GM21737 (cell line): Measurements from ENCODE around the gene TMEM150C.

Source experiments
- ATAC-seq: cut with Tn5 transposase; IDR thresholded peaks from one replicate; pipeline ENCODE4 v1.9.1; 2021; ENCODE audit warnings: mild to moderate bottlenecking, moderate library complexity; ENCODE audit not compliant: unreplicated experiment

Gene TMEM150C

DNA sequence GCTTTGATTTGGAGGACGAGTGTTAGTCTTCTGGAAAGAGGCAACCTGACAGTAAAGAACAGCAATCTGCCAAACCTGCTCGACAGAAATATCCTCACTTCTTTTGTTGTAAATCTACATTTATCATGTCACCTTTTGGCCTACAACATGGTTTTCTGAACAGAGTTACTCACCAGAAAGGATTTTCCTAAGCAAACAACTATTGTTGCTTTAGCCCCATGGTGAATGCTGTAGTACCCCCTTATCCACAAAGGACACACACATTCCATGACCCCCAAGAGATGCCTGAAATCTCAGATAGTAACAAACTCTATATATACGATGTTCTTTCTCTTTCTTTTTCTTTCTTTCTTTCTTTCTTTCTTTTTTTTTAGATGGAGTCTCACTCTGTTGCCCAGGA is 42.7 kb downstream of the TMEM150C start:
- ATAC-seq, result no peak

GRCh38 chr4:82517043-82517442 is 44.7 kb downstream of the TMEM150C start:
- no peak for ATAC-seq

DNA sequence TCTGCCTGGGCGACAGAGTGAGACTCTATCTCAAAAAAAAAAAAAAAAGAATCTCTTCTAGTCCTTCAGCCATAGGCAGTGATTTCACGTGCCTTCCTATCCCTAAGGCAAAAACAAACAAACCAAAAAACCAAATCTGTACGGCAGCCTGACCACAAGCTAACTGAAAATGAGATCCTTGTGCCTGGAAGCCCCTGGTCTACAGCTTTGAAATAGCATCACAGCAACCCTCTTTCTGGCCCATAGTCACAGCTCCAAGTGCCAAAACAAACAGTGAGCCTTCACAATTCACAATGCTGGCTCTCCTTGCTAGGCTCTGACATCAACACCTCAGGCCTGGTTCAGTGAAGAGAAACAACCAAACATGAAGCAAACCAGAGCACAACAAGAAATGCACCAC is 46.1 kb downstream of the TMEM150C start:
- ATAC-seq, result no peak

DNA sequence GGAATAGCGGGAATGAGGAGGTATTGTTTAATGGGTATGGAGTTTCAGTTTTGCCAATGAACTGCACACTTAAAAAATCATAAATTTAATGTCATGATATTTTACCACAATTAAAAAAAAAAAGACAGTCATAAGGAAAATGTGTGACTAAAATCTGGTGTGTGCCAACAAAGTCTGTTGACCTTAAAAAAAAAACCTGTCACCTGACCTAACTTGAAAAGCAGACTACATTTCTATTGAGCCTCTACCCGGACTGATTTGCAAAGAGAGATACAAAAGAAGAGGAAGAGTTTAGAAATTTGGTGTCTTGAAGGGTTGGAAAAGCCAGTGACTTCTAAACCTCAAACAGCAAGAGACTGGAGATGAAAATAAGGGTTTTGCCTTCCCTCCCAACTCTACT is 48.4 kb downstream of the TMEM150C start:
- ATAC-seq, result no peak

GRCh38 chr4:82510216-82510615 is 51.6 kb downstream of the TMEM150C start:
- no peak for ATAC-seq

GRCh38 chr4:82508806-82509428 is 52.9 kb downstream of the TMEM150C start:
- no peak for ATAC-seq

- ATAC-seq, result no peak
Observed at GRCh38 chr4:82508011-82508410, 53.8 kb downstream of the TMEM150C start.

DNA sequence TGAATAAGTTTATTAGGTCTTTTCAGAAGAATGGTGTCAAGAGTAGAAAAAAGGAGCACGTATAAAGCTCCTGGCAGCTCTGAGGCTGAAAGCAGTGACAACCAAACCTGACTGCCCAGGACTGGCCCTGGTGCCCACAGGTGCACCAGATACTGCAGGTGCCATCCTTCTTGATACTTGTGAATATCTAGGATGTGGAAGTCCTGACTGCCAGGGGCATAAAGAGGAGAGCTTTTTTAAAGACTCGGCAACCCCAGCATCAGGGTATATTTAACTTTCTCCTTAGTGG is 60.7 kb downstream of the TMEM150C start:
- ATAC-seq, result no peak

DNA sequence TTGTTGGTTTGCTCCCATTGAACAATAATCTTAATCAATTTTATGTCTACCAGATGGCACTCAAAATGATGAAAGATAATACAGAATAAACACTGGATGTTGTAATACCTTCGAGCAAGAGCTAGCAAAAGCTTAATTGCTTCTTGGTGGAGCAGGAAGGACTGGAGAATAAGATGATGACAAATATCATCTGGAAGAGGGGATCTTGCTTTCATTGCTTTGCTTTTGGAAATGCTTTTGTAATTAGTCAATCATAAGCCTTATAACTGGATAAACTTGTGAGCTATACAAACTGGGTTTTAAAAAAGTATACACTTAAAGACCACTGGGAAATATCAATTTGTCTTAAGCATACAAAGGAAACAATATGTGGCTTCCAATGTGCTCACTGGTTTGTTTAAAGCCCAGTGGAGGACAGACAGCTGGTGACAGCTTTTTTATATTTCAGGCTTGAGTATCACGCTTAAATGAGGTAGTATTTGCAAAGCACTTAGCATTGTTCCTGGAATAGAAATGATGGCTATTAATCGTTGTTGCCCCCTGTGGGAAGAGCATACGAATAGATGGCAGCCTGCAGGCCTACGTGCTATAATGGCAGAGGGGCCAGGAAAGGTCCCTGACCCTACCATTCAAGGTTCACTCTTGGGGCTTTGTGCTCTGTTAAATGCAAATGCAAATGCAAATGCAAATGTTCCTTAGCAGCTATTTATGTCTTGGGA is 61.2 kb downstream of the TMEM150C start:
- ATAC-seq, result no peak

- ATAC-seq, result no peak
Observed at GRCh38 chr4:82499738-82500434, 61.9 kb downstream of the TMEM150C start.

DNA sequence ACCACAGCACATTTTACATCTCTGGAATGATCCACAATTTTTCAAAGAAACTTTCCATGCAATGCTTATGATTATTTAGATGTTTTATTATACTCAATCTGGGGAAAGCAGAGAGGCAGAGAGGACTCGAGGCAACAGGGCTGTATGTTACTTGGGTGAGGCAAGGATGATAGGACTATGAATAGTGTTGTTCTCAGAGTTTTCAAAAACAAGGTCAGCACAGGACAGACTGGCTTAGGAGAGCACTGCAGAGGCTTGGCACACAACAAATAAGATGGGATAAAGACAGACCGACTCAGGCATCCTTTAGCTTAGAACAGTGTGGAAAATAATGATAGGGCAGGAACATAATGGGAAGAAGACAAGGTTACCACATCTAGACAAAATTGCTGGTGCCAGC is 65.4 kb downstream of the TMEM150C start:
- no peak for ATAC-seq

DNA sequence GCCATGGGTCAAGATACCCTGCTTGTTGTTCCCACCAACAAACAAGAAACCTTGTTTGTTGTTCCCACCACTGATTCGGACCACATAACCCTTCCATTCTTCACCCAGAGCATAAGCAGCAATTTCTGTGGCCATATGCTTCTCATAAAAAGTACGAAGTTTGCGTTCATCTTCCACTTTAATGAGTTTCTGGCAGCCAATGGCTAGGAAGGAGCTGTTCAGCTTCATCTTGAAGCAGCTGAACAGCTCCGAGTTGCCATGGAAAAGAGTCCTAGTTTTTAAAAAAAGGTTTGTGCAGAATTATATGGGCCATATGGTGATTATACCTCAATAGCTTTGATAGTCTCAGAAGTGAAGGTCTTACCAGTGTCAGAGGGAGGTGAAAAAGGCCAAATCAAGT is 66.1 kb downstream of the TMEM150C start:
- no peak for ATAC-seq

- ATAC-seq, result no peak
Observed at GRCh38 chr4:82493721-82494425, 67.9 kb downstream of the TMEM150C start.

- ATAC-seq, result no peak
Observed at GRCh38 chr4:82491251-82491960, 70.4 kb downstream of the TMEM150C start.

GRCh38 chr4:82489987-82490386 is 71.8 kb downstream of the TMEM150C start:
- no peak for ATAC-seq

- ATAC-seq, result no peak
Observed at GRCh38 chr4:82489076-82489475, 72.7 kb downstream of the TMEM150C start.

- ATAC-seq, result no peak
Observed at GRCh38 chr4:82484996-82485783, 76.6 kb downstream of the TMEM150C start.

DNA sequence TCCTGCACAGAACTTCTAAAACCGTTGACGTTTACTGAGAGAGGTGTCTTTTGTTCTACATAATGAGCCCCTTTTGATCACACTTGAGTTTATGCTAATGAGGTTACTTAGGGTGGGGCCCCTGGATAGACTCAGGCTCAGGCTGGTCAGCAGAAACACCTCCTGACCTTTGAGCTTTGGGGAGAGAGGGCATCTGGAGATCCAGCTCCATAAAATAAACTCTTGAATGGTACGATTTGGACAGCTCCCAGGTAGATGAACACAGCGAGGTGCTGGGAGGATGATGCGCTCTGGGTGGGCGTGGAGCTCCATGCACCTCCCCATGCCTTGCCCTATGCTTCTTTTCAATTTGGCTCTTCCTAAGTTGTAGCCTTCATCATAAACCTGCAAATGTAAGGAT is 79.4 kb downstream of the TMEM150C start:
- ATAC-seq, result no peak

DNA sequence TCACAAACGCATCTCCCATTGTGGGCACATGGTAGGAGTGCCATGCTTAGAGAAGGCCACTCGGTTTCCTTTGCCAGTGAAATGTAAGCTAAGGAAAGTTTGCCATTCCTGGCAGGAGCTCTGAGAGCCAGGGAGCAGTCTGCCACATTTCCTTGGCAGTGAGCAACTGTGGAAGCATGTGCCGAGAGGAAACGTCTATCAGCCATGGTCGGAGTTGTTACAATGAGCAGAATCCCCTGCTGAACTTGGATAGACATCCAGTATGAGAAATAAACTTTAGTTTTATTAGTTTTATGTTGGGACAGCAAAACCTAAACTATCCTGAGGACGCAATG is 80.3 kb downstream of the TMEM150C start:
- ATAC-seq, result no peak

GRCh38 chr4:82480771-82481505 is 80.8 kb downstream of the TMEM150C start:
- ATAC-seq, result no peak
